GM23248 (cell line): ENCODE data around the gene FHIP2A.

Experiments
- EZH2 ChIP-seq: fragments of 200-600 bp; sonication (generic); IDR thresholded peaks from 2 replicates; pipeline ENCODE4 v1.6.1; 2018; ENCODE audit warnings: antibody characterized with exemption, mild to moderate bottlenecking; ENCODE audit not compliant: insufficient read depth, poor library complexity, severe bottlenecking
- EZH2phosphoT487 ChIP-seq: fragments of 200-600 bp; sonication (generic); IDR thresholded peaks from 2 replicates; pipeline ENCODE4 v1.6.1; 2018; ENCODE audit warnings: antibody characterized with exemption, moderate library complexity, mild to moderate bottlenecking, low read depth; ENCODE audit not compliant: insufficient read depth

GRCh38 chr10:114831186-114831867 lies 9.7 kb downstream of the FHIP2A start:
- TF ChIP-seq EZH2: no peak
- TF ChIP-seq EZH2phosphoT487: no peak
